B cell (primary cell): ENCODE results near the gene PLCB4. TPM values are rescaled to one million over a fixed set of nuclear protein-coding genes. Genes with fewer than 3 reads are reported as not detected.

Source experiments
- ATAC-seq: fragments of 200-7000 bp; cut with Tn5 transposase; one replicate; pipeline ENCODE4 v1.10.0; 2021; ENCODE audit warnings: low read depth, mild to moderate bottlenecking, moderate number of reproducible peaks, moderate library complexity
- CTCF ChIA-PET: fragments of 350-600 bp; sonication (Branson Sonifier 250); formaldehyde crosslinking; loops from one replicate; lab custom pipeline; 2021; ENCODE audit warnings: antibody characterized with exemption, inconsistent platforms; lab: Charles Lee
- POLR2A ChIA-PET: fragments of 350-600 bp; sonication (Branson Sonifier 250); formaldehyde crosslinking; loops from one replicate; lab custom pipeline; 2021; ENCODE audit warnings: antibody characterized with exemption; lab: Charles Lee
- DNase-seq: peaks from one replicate; pipeline ENCODE4 v3.0.0; 2013
- H2AFZ ChIP-seq: 2 replicates; pipeline ENCODE4 v1.6.1; 2012; ENCODE audit warnings: mild to moderate bottlenecking, low read depth, low read length; ENCODE audit not compliant: insufficient read depth, poor library complexity, severe bottlenecking
- H3K27ac ChIP-seq, 2 donors: 1 replicate in 1 of 2; 2 replicates in 1 of 2; pipeline ENCODE4 v1.5.1; 2012 to 2013; ENCODE audit warnings: low read length in 2 of 2, mild to moderate bottlenecking in 2 of 2, moderate library complexity in 1 of 2
- H3K27me3 ChIP-seq, 4 experiments: fragments of 200-600 bp in 1 of 4; sonication (generic) in 1 of 4; replicated peaks in 1 of 4; 1 replicate in 2 of 4; 2 replicates in 2 of 4; pipeline versions ENCODE4 v1.6.1 to v1.7.0; 2013 to 2016; ENCODE audit warnings: low read length in 3 of 4, mild to moderate bottlenecking in 2 of 4, mixed read lengths in 1 of 4, moderate library complexity in 1 of 4; ENCODE audit not compliant: insufficient read depth in 4 of 4, control insufficient read depth in 3 of 4; ENCODE audit errors: control extremely low read depth in 1 of 4
- H3K36me3 ChIP-seq, 2 experiments: replicated peaks in 1 of 2; 1 replicate in 1 of 2; 2 replicates in 1 of 2; pipeline versions ENCODE4 v1.6.1 to v1.7.1; 2013; ENCODE audit warnings: low read length in 1 of 2; ENCODE audit not compliant: insufficient read depth in 2 of 2, control insufficient read depth in 1 of 2; ENCODE audit errors: control extremely low read depth in 1 of 2, extremely low read depth in 1 of 2
- H3K4me1 ChIP-seq, 2 donors: fragments of 200-600 bp in 1 of 2; sonication (generic) in 1 of 2; 1 replicate in 1 of 2; 2 replicates in 1 of 2; pipeline versions ENCODE4 v1.5.1 to v1.6.1; 2013 to 2017; ENCODE audit warnings: low read length in 2 of 2; ENCODE audit not compliant: control insufficient read depth in 2 of 2, insufficient read depth in 2 of 2
- H3K4me2 ChIP-seq: replicated peaks from 2 replicates; pipeline ENCODE3; 2012; ENCODE audit warnings: mild to moderate bottlenecking, low read depth, low read length; ENCODE audit not compliant: poor library complexity, severe bottlenecking
- H3K4me3 ChIP-seq, 5 experiments: fragments of 200-600 bp in 1 of 5; sonication (generic) in 1 of 5; 1 replicate in 3 of 5; 2 replicates in 2 of 5; pipeline versions ENCODE4 v1.5.1 to v1.7.0; 2011 to 2016; ENCODE audit warnings: low read length in 4 of 5, mild to moderate bottlenecking in 4 of 5, low read depth in 2 of 5, control low read depth in 1 of 5, moderate library complexity in 1 of 5; ENCODE audit not compliant: insufficient read depth in 1 of 5; ENCODE audit errors: control extremely low read depth in 1 of 5, extremely low read depth in 1 of 5
- H3K79me2 ChIP-seq: fragments of 200-600 bp; sonication (generic); one replicate; pipeline ENCODE4 v1.6.0; 2016; ENCODE audit warnings: low read length; ENCODE audit not compliant: control insufficient read depth, insufficient read depth
- H3K9ac ChIP-seq: fragments of 200-600 bp; sonication (generic); 2 replicates; pipeline ENCODE4 v1.6.1; 2017; ENCODE audit warnings: mild to moderate bottlenecking, low read length, moderate library complexity
- H3K9me3 ChIP-seq, 3 donors: one replicate each; pipeline versions ENCODE4 v1.6.1 to v1.7.1; 2013; ENCODE audit warnings: low read length in 2 of 3; ENCODE audit not compliant: control insufficient read depth in 2 of 3, insufficient read depth in 1 of 3; ENCODE audit errors: control extremely low read depth in 1 of 3
- H4K20me1 ChIP-seq: 2 replicates; pipeline ENCODE4 v1.6.0; 2012; ENCODE audit warnings: mild to moderate bottlenecking, low read length; ENCODE audit not compliant: insufficient read depth, control insufficient read depth, poor library complexity, severe bottlenecking
- H3K27ac Mint-ChIP-seq: one replicate; pipeline ENCODE4 v1.8.0; 2021; ENCODE audit warnings: mixed read lengths
- H3K27me3 Mint-ChIP-seq: one replicate; pipeline ENCODE4 v1.8.0; 2021; ENCODE audit warnings: mixed read lengths
- H3K4me1 Mint-ChIP-seq: one replicate; pipeline ENCODE4 v1.8.0; 2021; ENCODE audit warnings: mixed read lengths
- H3K4me3 Mint-ChIP-seq: one replicate; pipeline ENCODE4 v1.8.0; 2021; ENCODE audit warnings: mixed read lengths
- H3K9me3 Mint-ChIP-seq: one replicate; pipeline ENCODE4 v1.8.0; 2022; ENCODE audit warnings: mixed read lengths; ENCODE audit not compliant: insufficient read depth
- CTCF ChIP-seq: fragments of 200-600 bp; IDR thresholded peaks from one replicate; pipeline ENCODE4 v1.8.0; 2022; ENCODE audit warnings: antibody characterized with exemption, mild to moderate bottlenecking
- EZH2 ChIP-seq: IDR thresholded peaks from 2 replicates; pipeline ENCODE4 v1.6.1; 2012; ENCODE audit warnings: borderline replicate concordance, low read depth, mild to moderate bottlenecking, moderate library complexity, low read length; ENCODE audit not compliant: insufficient read depth, poor library complexity, severe bottlenecking
- WGBS: methylation state at CpG from one replicate; pipeline ENCODE4 v1.1.5; 2013; ENCODE audit warnings: missing lambda C conversion rate; ENCODE audit not compliant: insufficient coverage; 5-methylcytosine and 5-hydroxymethylcytosine counted together
- intact Hi-C: fragments of 100-400 bp; cut with micrococcal nuclease; formaldehyde crosslinking; loops from one replicate; pipeline ENCODE4 v1.10.0; 2022
- polyA plus RNA-seq: library from polyadenylated mRNA; depleted of rRNA; stranded (reverse); fragments of >200 nt; gene quantifications from 2 replicates; pipeline ENCODE4 v1.2.3, GENCODE V29; 2012
- total RNA-seq, 2 donors: library from RNA; stranded (reverse); fragments of 120-200 nt in 1 of 2; gene quantifications; 1 replicate in 1 of 2; 2 replicates in 1 of 2; pipeline versions ENCODE4 v1.2.3 to v1.2.4, GENCODE V29; 2013 to 2022

The PLCB4 gene
- total and polyA plus RNA-seq, 2 donors (not counting 1 experiment from before 2014, with no cell fraction given) = not detected

- no peak overlapping the region for H3K4me3 Mint-ChIP-seq
- no peaks in the 10 kb centered on the region for H4K20me1 ChIP-seq
- H3K4me1 Mint-ChIP-seq = no peaks in the 10 kb centered on the region
- no peaks in the 10 kb centered on the region for H3K79me2 ChIP-seq
- H3K9me3 Mint-ChIP-seq = no peaks in the 10 kb centered on the region
- intact Hi-C loops = no loop called here
- H3K27ac ChIP-seq = no peak overlapping the region
- CTCF ChIA-PET = no interaction called here
- no peaks in the 10 kb centered on the region for H3K27me3 ChIP-seq
- 58% methylated on average over 2 of the region's 3 CpGs for WGBS
- no peak for DNase-seq
- H2AFZ ChIP-seq = no peak overlapping the region
- POLR2A ChIA-PET = no interaction called here
- no peak overlapping the region for H3K9ac ChIP-seq
- H3K36me3 ChIP-seq = no peaks in the 10 kb centered on the region
- H3K27me3 Mint-ChIP-seq = no peaks in the 10 kb centered on the region
- H3K4me2 ChIP-seq = no peak overlapping the region
- H3K27ac Mint-ChIP-seq = no peak overlapping the region
- no peak overlapping the region for H3K4me3 ChIP-seq
- H3K4me1 ChIP-seq = no peaks in the 10 kb centered on the region
- TF ChIP-seq EZH2 = no peak
- TF ChIP-seq CTCF = no peak
- H3K9me3 ChIP-seq = no peaks in the 10 kb centered on the region
- no peak for ATAC-seq
These were observed 145.8 kb downstream of the PLCB4 start for GRCh38 chr20:9214685-9215084.

- ChIA-PET CTCF (no interaction called here), POLR2A (no interaction called here)
- H3K27me3 Mint-ChIP-seq = no peaks in the 10 kb centered on the region
- no peak overlapping the region for H3K4me3 ChIP-seq
- no CpG with 5 or more reads among the region's 2 CpGs for WGBS
- no peak overlapping the region for H3K27ac Mint-ChIP-seq
- DNase-seq (no peak), ATAC-seq (no peak)
- H3K9ac ChIP-seq = no peak overlapping the region
- no peaks in the 10 kb centered on the region for H3K4me1 ChIP-seq
- H3K9me3 ChIP-seq = no peaks in the 10 kb centered on the region
- H3K27ac ChIP-seq = no peak overlapping the region
- H3K4me3 Mint-ChIP-seq = no peak overlapping the region
- H2AFZ ChIP-seq = no peak overlapping the region
- no peaks in the 10 kb centered on the region for H3K9me3 Mint-ChIP-seq
- no peak overlapping the region for H3K4me2 ChIP-seq
- H3K79me2 ChIP-seq = no peaks in the 10 kb centered on the region
- no peaks in the 10 kb centered on the region for H3K36me3 ChIP-seq
- no peaks in the 10 kb centered on the region for H3K4me1 Mint-ChIP-seq
- intact Hi-C loops = no loop called here
- no peaks in the 10 kb centered on the region for H3K27me3 ChIP-seq
- TF ChIP-seq CTCF (no peak), EZH2 (no peak)
- H4K20me1 ChIP-seq = no peaks in the 10 kb centered on the region
These were observed 146.7 kb downstream of the PLCB4 start for GRCh38 chr20:9215539-9215938.
